Pulmonary artery endothelial cell (primary cell): ENCODE data around the gene IFIH1. TPM values are rescaled to one million over a fixed set of nuclear protein-coding genes. Genes with fewer than 3 reads are reported as not detected.
A peak's percentile ranks its signal among the peaks of the same experiment; 100 is the strongest.

Experiments used
- DNase-seq: peaks from one replicate; pipeline ENCODE4 v3.0.0-alpha.2; 2011; ENCODE audit warnings: low read depth, low spot score
- total RNA-seq: library from RNA; depleted of rRNA; stranded (reverse); fragments of >200 nt; gene quantifications from 2 replicates; pipeline ENCODE4 v1.2.3, GENCODE V29; 2014

Gene IFIH1
- total RNA-seq, 1 donor from 2014 or later = 7.3 TPM

DNA sequence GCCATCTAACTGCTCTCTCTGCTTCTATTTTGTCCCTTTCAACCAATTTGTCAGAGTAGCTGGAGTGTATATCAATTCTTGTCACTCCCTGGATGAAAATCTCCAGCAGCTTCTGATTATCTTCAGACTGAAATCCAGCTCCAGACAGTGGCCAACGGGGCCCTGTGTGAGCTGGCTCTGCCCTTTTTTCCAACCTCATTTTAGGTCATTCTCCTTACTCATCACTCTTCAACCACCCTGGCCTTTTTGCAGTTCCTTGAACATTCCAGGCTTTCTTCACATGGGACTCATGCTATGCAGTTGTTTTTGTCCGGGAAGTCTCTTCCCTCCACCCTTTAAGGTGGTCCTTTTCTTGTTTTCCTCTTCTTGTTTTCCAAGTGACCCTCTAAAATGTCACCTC lies 59.8 kb downstream of the IFIH1 start:
- no peak for DNase-seq

DNA sequence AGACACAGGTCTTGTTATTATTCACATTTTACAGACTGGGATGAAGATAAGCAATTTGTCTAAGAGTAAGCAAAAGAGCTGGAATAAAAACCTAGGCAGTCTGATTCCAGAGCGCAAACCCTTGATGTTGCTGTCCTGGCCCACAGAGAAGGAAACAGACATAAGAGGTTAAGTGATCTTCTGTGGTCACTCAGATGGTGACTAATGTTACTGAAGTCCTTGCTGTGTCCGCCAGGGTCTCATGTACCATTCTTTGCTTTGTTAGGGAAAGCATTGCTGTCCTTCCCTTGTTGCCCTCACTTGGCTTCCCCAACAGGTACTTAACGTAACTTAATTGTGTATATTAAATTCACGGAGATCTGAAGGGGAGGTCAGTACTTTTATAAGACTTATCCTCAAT lies 60.3 kb downstream of the IFIH1 start:
- DNase-seq = no peak

DNA sequence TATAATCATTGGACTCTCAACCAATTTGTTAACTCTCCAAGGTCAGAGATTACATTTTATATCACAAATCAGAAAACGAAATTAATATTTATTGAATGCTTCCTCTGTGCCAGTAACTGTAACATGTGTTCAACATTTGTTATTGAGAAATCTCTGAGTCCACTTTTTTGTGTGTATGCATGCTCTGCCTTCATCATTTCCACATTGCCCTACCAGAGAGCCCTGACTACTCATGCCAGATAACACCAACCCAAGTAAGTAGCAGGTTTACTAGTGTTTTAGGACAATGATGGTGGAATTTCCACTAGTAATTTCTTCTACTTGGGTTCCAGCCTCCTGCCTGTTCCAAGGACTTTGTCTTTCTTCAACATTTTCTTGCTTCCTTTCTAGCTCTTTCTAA lies 61.1 kb downstream of the IFIH1 start:
- no peak for DNase-seq

DNA sequence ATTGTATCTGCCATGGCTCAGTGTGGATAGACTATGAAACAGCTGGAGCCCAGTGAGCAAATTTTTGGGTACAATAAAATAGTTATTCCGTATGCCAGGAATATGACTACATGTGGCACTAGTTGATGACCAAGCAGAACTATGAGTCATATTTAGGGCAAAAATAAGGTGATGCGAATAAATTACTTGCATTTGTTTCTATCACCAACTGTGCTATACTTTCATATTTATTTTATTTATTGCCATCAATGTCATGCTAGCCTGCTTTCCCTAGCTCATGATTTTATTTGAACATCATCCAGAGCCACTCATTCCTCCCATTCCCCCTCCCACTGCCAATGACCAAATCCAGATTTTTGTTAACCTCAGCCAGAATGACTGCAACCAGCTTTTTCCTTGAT lies 61.9 kb downstream of the IFIH1 start:
- DNase-seq = no peak

DNA sequence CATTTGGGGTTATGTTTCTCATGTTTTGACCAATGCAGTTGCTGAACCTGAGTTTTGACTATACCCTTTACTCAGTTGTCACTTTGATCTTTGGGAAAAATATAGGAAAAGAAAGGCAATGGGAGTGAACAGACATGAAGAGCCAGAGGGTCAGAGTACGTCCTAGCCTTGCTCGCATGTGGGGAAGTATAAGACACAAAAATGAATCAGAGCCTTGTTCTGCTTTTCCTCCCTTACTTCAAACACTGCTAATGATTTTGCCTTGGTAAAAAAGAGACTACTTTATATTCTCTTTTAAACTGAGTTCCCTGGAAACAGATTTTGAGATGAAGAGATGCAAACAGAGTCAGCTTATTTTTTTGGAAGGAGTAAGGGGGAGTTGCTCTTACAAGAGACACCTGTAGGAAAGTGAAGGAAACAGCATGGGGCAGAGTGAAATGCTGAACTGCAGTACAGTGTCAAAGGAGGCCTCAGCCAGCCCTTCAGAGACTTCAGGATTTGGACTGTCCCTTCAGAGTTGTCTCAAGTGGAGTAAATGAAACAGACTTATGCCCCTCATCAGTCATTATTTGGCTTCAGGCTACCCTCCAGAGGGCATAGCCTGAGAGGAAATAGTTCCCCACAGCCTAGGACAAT lies 64.1 kb downstream of the IFIH1 start:
- DNase-seq = no peak

DNA sequence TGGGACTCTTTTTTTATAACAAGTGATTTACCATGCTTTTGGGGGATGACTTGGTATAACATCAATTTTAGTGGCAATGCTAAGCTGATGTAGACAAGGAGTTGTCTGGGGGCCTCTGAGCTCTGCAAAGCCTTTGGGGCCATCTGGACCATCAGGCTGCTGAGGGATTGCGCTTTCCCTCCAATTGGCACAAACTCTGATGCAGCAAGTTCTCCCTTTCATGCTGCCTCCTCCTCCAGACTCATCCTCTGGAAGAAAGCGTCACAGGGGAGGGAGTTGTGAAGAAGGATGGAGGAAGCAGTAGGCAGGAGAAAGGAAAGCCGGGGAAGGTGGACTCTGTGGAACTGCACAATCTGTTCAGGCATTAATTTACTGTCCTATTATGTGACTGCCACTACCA lies 65.0 kb downstream of the IFIH1 start:
- DNase-seq = no peak

DNA sequence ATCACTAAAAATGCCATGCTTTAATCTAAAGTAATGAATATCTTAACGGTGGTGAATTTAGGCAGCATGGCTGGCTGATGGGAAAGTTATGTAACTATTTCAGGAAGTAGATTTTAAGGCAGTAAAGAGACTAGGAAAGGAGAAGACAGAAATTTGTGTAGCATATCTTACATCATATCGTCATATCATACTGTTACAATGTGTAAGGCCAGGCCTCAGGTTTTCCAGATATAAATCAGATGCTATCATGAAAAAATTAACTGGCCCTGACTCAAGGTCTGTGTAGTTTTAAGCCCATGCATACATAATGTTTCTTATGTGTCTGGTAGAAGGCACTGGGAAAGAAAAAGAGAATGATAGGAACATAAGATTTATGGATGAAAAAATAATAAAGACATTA lies 66.3 kb downstream of the IFIH1 start:
- no peak for DNase-seq

DNA sequence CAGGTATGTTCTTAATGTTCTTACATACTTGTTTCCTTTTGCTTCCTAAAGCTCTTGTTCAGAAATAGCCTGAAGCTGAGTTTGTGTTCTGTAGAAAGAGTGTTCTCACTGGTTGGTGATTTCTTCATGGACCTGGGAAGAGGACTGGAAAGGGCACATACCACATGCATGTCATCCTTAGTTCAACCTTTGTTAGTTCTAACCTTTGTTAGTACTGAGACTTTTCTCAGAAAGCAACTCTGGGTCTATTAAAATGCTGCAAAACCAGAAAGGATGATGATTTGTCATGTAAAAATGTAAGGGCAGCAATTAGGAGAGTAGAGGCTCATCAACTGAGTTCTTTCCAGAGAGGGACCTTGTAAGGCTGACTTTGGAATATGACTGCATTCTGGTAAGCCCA lies 72.7 kb downstream of the IFIH1 start:
- no peak for DNase-seq

DNA sequence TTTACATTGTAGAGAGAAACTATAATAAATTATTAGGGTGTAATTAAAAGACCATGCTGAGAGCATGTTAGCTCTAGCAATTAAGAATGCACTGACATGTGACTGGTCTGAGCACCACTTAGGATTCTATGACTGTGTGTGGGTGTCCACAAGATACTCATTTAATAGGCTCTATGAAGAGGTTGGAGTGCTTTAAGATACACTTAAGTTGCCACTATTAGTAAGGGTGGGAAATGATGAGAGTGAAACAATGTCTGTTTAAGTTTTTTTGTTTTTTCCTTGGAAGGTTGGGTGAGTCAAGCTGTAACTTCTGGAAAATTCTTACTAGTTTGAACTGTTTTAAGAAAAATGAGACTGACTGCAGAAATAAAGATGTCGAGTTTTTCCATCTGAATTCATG lies 73.4 kb downstream of the IFIH1 start:
- no peak for DNase-seq

DNA sequence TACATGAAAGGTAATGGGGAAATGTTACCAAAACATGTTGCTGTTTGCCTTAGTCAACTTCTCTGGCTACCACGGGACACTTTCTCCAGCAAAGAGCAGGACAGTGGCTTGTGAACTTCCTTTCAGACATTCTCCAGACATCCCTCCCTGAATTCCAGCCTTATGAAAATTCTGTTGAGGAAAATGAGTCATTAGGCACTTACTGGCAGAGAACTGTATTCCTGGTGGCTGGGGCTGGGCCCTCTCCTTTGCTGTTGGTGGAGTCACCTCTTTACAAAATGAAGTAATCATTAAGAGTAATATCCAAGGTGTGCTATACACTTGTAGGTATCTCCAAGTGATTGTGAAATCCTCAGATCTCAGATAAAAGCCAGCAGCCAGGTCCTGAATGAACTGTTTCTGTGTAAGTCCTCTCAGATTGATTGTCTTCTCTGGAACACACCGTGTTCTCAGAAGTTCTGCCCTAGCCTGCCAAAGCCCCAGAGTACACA lies 73.9 kb downstream of the IFIH1 start:
- peak; percentile 81 for DNase-seq

DNA sequence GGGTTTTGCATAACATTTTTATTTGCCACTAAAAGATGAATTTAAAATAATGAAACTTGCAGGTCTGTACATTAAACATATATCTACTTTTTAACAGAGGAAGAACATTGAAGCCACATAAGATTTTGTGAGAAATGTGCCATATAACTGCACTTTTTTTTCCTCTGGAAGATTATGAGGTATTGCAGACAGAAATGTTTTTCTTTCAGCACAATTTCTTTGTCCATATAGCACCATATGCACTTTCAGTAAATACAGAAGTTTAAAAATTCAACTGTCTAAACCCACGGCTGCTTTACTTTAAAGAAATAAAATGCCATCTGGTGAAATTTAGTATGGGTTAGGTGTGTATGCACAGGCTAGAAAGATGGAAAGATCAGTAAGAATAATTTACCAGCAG lies 74.8 kb downstream of the IFIH1 start:
- DNase-seq = no peak

DNA sequence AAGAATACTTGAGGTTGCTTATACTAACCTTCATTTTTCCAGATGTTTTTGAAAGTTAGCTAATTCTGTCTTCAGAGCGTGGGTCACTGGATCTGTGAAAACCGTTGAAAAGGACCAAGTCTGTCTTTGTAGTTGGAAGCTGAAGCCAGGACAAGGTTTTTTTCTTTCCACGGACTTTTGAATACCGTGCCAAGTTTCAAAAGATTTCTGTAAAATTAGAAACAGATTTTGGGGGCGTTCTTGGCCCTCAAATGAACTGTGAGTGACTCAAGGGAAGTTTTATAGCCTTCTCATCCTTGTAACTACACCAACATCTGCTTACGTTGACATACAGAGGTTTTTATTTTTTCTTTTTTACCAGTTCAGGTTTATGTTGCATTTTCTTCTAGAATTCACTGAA lies 75.2 kb downstream of the IFIH1 start, which contains the start of gene FAP:
Gene FAP, minus strand, starts transcription at position 152 of the 400 bp plus-strand sequence. Its CDS starts 118 bp downstream, at position 34.
- no peak for DNase-seq

DNA sequence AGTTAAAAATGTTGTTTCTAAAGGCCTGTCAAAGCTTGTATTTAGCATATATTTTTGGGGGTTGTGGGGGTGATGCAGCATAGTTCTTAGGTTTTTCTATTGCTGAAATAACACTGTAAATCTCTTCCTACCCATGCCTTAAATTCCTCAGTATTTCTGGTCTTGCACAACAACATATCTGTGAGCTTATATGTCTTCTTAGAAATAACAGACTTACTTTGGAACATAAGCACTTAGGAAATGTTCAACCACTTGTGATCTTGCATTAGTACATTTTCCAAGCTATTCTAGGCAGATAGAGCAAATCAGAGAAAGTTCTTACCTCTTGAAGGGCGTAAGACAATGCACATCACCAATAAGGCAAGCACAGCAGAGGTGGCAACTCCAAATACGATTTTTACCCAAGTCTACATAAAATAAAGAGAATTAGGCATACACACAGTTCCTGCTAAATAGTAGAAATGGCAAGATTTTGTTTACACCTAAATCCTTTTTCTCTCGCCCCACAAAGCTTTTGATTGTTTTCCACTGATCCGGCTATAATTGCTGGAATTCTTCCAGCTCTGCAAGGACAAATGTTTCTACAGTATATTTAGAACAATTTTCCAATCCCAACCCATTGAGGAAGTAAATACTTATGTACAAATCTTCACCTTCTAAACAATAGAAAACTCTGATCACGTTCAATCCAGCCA lies 75.8 kb downstream of the IFIH1 start:
- no peak for DNase-seq

DNA sequence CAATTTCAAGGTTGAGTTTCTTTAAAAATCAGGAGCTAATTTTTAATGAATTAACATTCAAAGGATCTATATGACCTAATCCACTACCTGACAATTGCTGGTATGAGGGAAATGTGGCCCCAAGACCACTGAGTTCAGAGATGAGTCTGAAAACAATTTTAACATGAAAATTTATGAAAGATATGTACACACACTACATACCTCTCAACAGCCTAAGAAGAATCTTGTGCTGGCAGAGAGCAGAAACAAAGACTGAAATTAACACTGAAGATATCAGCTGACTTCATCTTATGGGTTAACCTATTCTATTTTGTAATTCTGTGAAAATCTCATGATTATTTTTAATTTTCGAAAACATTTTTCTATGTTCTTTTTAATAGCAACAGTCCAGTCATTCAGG lies 76.9 kb downstream of the IFIH1 start:
- no peak for DNase-seq

DNA sequence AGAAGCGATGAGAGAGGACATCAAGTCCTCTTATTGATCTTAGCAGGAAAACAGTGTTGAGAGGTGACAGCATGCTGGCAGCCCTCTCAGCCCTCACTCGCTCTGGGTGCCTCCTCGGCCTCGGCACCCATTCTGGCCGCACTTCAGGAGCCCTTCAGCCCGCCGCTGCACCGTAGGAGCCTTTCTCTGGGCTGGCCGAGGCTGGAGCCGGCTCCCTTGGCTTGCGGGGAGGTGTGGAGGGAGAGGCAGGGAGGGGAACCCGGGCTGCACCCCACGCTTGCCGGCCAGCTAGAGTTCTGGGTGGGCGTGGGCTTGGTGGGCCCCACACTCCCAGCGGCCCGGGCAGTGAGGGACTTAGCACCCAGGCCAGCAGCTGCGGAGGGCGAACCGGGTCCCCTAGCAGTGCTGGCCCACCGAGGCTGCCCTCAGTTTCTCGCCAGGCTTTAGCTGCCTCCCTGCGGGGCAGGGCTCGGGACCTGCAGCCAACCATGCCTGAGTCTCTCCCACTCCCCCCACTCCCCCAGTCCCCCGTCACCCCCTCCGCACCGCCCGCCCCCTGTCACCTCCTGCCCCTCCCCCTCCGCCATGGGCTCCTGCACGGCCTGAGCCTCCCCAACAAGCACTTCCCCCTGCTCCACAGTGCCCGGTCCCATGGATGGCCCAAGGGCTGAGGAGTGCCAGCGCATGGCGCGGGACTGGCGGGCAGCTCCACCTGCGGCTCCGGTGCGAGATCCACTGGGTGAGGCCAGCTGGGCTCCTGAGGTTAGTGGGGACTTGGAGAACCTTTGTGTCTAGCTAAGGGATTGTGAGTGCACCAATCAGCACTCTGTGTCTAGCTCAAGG lies 83.6 kb downstream of the IFIH1 start:
- DNase-seq = no peak

DNA sequence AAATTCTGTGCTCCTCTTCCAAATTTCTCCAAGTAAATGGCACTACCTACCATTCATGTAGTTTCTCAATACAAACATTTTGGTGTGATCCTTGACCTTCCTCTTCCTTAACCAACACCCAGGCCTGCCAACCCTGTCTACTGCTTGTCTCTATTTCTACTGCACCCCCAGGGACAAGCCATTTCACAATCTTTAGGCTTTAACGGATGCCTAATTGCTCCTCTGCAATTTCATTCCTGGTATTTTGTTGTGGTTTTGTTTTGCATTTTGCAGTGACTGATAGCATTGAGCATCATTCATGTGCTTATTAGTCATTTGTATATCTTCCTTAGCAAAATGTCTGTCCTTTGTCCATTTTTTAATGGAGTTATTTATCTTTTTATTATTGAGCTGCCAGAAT lies 85.3 kb downstream of the IFIH1 start:
- no peak for DNase-seq

DNA sequence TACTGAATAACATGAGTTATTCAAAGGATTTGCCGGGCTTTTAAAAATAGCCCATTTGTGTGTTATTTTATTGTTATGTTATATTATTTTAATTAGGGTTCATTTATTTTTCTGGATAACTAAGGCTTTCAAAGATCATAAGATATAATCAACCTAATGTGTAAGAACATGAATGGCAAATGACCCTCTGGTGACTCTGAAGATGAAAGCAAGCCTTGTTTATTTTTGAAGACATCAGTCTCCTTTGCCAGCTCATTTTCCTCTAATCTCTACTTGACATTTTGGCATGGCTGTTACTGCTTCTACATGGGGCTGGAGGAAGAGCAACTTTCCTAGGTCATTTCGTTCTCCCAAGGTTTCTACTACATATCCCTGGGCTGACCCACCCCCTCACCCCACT lies 85.8 kb downstream of the IFIH1 start:
- no peak for DNase-seq

DNA sequence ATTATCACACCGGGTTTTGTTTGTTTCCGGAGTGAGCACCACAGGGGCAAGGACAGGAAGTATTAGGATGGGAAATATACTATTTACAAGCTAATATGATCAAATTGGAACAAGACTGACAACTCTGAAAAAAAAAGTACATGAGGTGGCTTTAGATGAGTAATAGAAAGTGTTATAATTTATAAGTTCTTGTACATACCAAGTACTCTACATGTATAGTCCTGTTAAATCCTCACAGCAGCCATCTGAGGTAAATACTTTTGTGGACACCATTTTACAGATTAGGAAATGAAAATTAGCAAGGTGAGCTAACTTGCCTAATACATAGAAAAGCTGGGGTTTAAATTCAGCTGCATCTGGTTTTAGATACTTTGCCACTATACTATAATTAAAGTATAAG lies 86.5 kb downstream of the IFIH1 start:
- DNase-seq = no peak

DNA sequence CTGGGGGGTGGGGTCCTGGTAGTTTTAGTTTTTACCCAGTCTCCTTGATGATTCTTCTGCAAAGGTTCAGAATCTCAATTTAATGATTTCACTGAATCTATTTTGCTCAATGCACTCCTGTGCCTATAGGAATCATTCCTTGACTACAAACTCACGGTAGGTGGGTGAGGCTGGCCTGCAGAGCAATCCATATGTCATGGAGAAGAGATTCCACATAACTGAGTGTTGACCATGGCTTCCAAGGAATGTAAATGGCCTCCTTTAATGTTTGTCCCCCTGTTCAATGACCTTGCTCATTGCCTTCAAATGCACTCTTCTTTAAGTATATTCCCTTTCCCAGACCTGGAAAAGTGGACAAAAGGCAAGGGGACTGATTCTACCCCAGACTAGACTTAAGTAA lies 87.7 kb downstream of the IFIH1 start:
- no peak for DNase-seq

DNA sequence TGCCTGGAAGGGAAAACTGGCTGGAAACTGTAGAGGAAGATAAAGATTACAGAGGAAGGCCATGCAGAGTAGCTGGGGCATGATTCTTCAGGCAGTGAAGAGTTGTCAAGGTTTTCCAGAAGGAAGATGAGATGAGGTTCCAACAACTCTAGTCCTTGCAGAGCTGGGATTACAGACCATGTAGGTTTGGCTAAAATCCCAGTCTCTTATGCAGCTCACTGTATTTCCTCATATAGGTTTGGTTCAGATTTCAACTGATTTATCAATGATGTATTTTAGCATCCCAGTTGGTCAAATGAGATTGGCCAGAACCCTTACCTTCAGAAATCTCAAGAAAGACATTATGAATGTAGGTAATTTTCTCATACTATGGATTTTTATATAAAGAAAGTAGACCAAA lies 91.6 kb downstream of the IFIH1 start:
- DNase-seq = no peak

DNA sequence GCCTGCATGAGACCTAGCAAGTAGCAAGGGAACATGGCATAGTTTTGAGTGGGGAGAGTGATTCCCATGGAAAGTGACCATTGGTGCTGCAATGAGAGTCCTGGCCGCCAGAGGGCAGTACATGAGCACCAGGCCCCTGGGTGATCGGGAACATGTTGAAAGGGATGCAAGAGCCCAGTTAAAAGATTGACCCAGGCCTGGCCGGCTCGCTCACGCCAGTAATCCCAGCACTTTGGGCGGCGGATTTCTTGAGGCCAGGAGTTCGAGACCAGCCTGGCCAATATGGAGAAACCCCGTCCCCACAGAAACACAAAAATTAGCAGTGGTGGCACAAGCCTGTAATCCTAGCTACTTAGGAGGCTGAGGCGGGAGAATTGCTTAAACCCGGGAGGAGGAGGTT lies 97.4 kb downstream of the IFIH1 start:
- DNase-seq = no peak

DNA sequence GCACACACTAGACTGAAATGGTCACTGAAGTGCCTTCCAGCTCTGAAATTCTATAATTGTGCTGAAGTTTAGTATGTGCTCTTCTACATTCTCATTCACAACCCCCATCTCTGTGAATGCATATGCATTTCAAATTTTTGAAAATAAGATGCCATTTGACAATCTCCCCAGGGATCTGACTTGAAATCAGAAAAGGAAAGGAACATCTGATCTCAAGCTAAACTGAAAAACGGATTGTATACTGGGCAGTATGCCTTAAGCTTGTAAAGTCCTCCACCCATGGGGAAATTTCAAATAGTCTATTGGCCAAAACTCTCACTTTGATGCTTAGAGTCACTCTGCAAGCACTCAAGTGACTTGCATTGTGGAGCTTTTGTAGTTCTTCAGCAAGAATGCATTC lies 98.1 kb downstream of the IFIH1 start:
- DNase-seq = no peak
